ENCODE data around the gene CCDC191.

The CCDC191 gene

GRCh38 chr3:113948015-113948917 is 108.1 kb downstream of the CCDC191 start:
- Histone ChIP-seq H3K36me3 (ENCODE audit: control insufficient read depth in 4 of 4, insufficient read depth in 4 of 4, low read length in 3 of 4) (peaks cover 0 to 3% (median 0%) of the 10 kb centered on the region in 4 experiments), H3K27ac (ENCODE audit: insufficient read depth in 1 of 2, low read depth in 1 of 2, low read length in 2 of 2, poor library complexity in 1 of 2, severe bottlenecking in 2 of 2) (no peak overlapping the region), H3K4me3 (ENCODE audit: control insufficient read depth in 1 of 7, extremely low read depth in 1 of 7, insufficient read depth in 4 of 7, low read depth in 2 of 7, low read length in 6 of 7) (peak overlapping the region; percentile 67 to 85 (median 79)), H3K4me1 (ENCODE audit: control extremely low read depth in 1 of 4, control insufficient read depth in 4 of 4, insufficient read depth in 4 of 4, low read length in 3 of 4) (peaks cover 3 to 20% (median 15%) of the 10 kb centered on the region in 4 experiments), H3K27me3 (replicated peaks in 2 of 5; ENCODE audit: control insufficient read depth in 4 of 5, insufficient read depth in 5 of 5, low read length in 4 of 5) (no peaks in the 10 kb centered on the region), H3K9me3 (ENCODE audit: control extremely low read depth in 1 of 5, control insufficient read depth in 4 of 5, insufficient read depth in 2 of 5, low read depth in 1 of 5, low read length in 4 of 5) (no peaks in the 10 kb centered on the region)
- WGBS (ENCODE audit: insufficient coverage): 5% methylated on average over 44 of the region's 65 CpGs
- DNase-seq: peak; percentile 8 to 55 (median 40)
- CTCF ChIA-PET: no interaction called here
- POLR2A ChIA-PET: no interaction called here

- Histone ChIP-seq H3K27ac (ENCODE audit: insufficient read depth in 1 of 2, low read depth in 1 of 2, low read length in 2 of 2, poor library complexity in 1 of 2, severe bottlenecking in 2 of 2) (no peak within 1 kb of the TSS), H3K9me3 (ENCODE audit: control extremely low read depth in 1 of 5, control insufficient read depth in 4 of 5, insufficient read depth in 2 of 5, low read depth in 1 of 5, low read length in 4 of 5) (no peaks in the 10 kb centered on the region), H3K36me3 (ENCODE audit: control insufficient read depth in 4 of 4, insufficient read depth in 4 of 4, low read length in 3 of 4) (peaks cover 0 to 1% (median 0%) of the 10 kb centered on the region in 4 experiments), H3K27me3 (replicated peaks in 2 of 5; ENCODE audit: control insufficient read depth in 4 of 5, insufficient read depth in 5 of 5, low read length in 4 of 5) (no peaks in the 10 kb centered on the region), H3K4me3 (ENCODE audit: control insufficient read depth in 1 of 7, extremely low read depth in 1 of 7, insufficient read depth in 4 of 7, low read depth in 2 of 7, low read length in 6 of 7) (peak within 1 kb of the TSS; percentile 67 to 85 (median 79)), H3K4me1 (ENCODE audit: control extremely low read depth in 1 of 4, control insufficient read depth in 4 of 4, insufficient read depth in 4 of 4, low read length in 3 of 4) (peaks cover 3 to 20% (median 15%) of the 10 kb centered on the region in 4 experiments)
- peak; percentile 61 to 75 (median 71) for DNase-seq
- WGBS (ENCODE audit: insufficient coverage): under 1% methylated on average over 58 of the region's 80 CpGs
- ChIA-PET POLR2A (no interaction called here), CTCF (no interaction called here)
Observed at GRCh38 chr3:113947372-113948014, 108.8 kb downstream of the CCDC191 start, which contains the start of gene ZDHHC23. TSS of gene ZDHHC23 (plus strand) at chr3:113948013. CDS start at chr3:113948803, 790 bp downstream.

GRCh38 chr3:113946831-113947230 is 109.5 kb downstream of the CCDC191 start:
- no CpG with 5 or more reads among the region's 7 CpGs for WGBS (ENCODE audit: insufficient coverage)
- ChIA-PET CTCF (no interaction called here), POLR2A (no interaction called here)
- H3K9me3 ChIP-seq (ENCODE audit: control extremely low read depth in 1 of 5, control insufficient read depth in 4 of 5, insufficient read depth in 2 of 5, low read depth in 1 of 5, low read length in 4 of 5): no peaks in the 10 kb centered on the region
- no peak overlapping the region for H3K27ac ChIP-seq (ENCODE audit: insufficient read depth in 1 of 2, low read depth in 1 of 2, low read length in 2 of 2, poor library complexity in 1 of 2, severe bottlenecking in 2 of 2)
- peak overlapping the region in 5 of 7 experiments; percentile 67 to 85 (median 82) for H3K4me3 ChIP-seq (ENCODE audit: control insufficient read depth in 1 of 7, extremely low read depth in 1 of 7, insufficient read depth in 4 of 7, low read depth in 2 of 7, low read length in 6 of 7)
- peaks cover 3 to 20% (median 15%) of the 10 kb centered on the region in 4 experiments for H3K4me1 ChIP-seq (ENCODE audit: control extremely low read depth in 1 of 4, control insufficient read depth in 4 of 4, insufficient read depth in 4 of 4, low read length in 3 of 4)
- no peaks in the 10 kb centered on the region for H3K27me3 ChIP-seq (replicated peaks in 2 of 5; ENCODE audit: control insufficient read depth in 4 of 5, insufficient read depth in 5 of 5, low read length in 4 of 5)
- H3K36me3 ChIP-seq (ENCODE audit: control insufficient read depth in 4 of 4, insufficient read depth in 4 of 4, low read length in 3 of 4): no peaks in the 10 kb centered on the region
- no peak for DNase-seq

GRCh38 chr3:113927556-113927955 is 128.8 kb downstream of the CCDC191 start:
- Histone ChIP-seq H3K4me3 (ENCODE audit: control insufficient read depth in 1 of 7, extremely low read depth in 1 of 7, insufficient read depth in 4 of 7, low read depth in 2 of 7, low read length in 6 of 7) (peak overlapping the region in 1 of 7 experiments; percentile 9), H3K9me3 (ENCODE audit: control extremely low read depth in 1 of 5, control insufficient read depth in 4 of 5, insufficient read depth in 2 of 5, low read depth in 1 of 5, low read length in 4 of 5) (peaks cover 0 to 10% (median 3%) of the 10 kb centered on the region in 5 experiments), H3K36me3 (ENCODE audit: control insufficient read depth in 4 of 4, insufficient read depth in 4 of 4, low read length in 3 of 4) (no peaks in the 10 kb centered on the region), H3K27ac (ENCODE audit: insufficient read depth in 1 of 2, low read depth in 1 of 2, low read length in 2 of 2, poor library complexity in 1 of 2, severe bottlenecking in 2 of 2) (no peak overlapping the region), H3K4me1 (ENCODE audit: control extremely low read depth in 1 of 4, control insufficient read depth in 4 of 4, insufficient read depth in 4 of 4, low read length in 3 of 4) (peaks cover 0 to 15% (median 12%) of the 10 kb centered on the region in 4 experiments), H3K27me3 (replicated peaks in 2 of 5; ENCODE audit: control insufficient read depth in 4 of 5, insufficient read depth in 5 of 5, low read length in 4 of 5) (no peaks in the 10 kb centered on the region)
- CTCF ChIA-PET: interaction anchor here (0.8 to 1.9 kb wide), 4 partner anchors 11 to 191 kb away, joined by 3 to 5 read pairs (median 4); no protein-coding TSS in a partner anchor
- WGBS (ENCODE audit: insufficient coverage): 45% methylated on average over 5 of the region's 5 CpGs
- POLR2A ChIA-PET: no interaction called here
- peak; percentile 25 to 91 (median 83) for DNase-seq

- CTCF ChIA-PET: interaction anchor here (0.9 to 5.7 kb wide), 7 partner anchors 13 to 421 kb away, joined by 3 to 29 read pairs (median 3); no protein-coding TSS in a partner anchor
- Histone ChIP-seq H3K4me1 (ENCODE audit: control extremely low read depth in 1 of 4, control insufficient read depth in 4 of 4, insufficient read depth in 4 of 4, low read length in 3 of 4) (peaks cover 0 to 2% (median 0%) of the 10 kb centered on the region in 4 experiments), H3K9me3 (ENCODE audit: control extremely low read depth in 1 of 5, control insufficient read depth in 4 of 5, insufficient read depth in 2 of 5, low read depth in 1 of 5, low read length in 4 of 5) (no peaks in the 10 kb centered on the region), H3K27ac (ENCODE audit: insufficient read depth in 1 of 2, low read depth in 1 of 2, low read length in 2 of 2, poor library complexity in 1 of 2, severe bottlenecking in 2 of 2) (no peak overlapping the region), H3K36me3 (ENCODE audit: control insufficient read depth in 4 of 4, insufficient read depth in 4 of 4, low read length in 3 of 4) (no peaks in the 10 kb centered on the region), H3K27me3 (replicated peaks in 2 of 5; ENCODE audit: control insufficient read depth in 4 of 5, insufficient read depth in 5 of 5, low read length in 4 of 5) (no peaks in the 10 kb centered on the region), H3K4me3 (ENCODE audit: control insufficient read depth in 1 of 7, extremely low read depth in 1 of 7, insufficient read depth in 4 of 7, low read depth in 2 of 7, low read length in 6 of 7) (no peak overlapping the region)
- DNase-seq: no peak
- POLR2A ChIA-PET: no interaction called here
- no CpG with 5 or more reads among the region's 2 CpGs for WGBS (ENCODE audit: insufficient coverage)
Observed at GRCh38 chr3:113914646-113915045, 141.7 kb downstream of the CCDC191 start.

Measured in common myeloid progenitor, CD34-positive (primary cell).